ENCODE results near the gene CLDN12.

DNA sequence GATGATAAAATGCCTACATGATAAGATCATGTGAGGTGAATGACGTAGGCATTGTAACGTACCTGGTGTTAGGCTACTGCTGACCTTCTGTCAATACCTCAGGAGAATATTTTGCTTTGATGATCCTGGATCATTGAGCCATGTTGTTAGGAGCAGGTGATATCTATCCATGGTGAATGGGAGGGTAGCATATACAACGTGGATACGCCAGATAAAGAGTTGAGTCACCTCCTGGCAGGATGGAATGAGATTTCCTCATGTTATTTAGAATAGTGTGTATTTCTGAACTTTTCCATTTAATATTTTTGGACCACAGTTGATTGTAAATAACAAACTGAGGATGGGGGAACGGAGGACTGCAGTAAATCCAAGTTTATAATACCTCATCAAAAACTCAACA, 11.8 kb upstream of the CLDN12 start:
- TF ChIP-seq POLR2A (IDR thresholded peaks at IDR 0.05; ENCODE audit: low read length) = no peak
- no peak for TF ChIP-seq GATA1 (IDR thresholded peaks at IDR 0.05; ENCODE audit: low read depth, low read length)

All from erythroblast (primary cell).